GM08714 (cell line): ENCODE data around the gene DAB2.

Experiments
- H3K4me3 ChIP-seq: fragments of 200-500 bp; sonication (Bioruptor generic); 2 replicates; pipeline ENCODE4 v1.5.1; 2014; ENCODE audit warnings: mild to moderate bottlenecking, low read length, inconsistent platforms
- ZNF274 ChIP-seq: IDR thresholded peaks from 2 replicates; pipeline ENCODE4 v1.6.1; 2012; ENCODE audit warnings: mild to moderate bottlenecking, low read depth, low read length

Gene DAB2

DNA sequence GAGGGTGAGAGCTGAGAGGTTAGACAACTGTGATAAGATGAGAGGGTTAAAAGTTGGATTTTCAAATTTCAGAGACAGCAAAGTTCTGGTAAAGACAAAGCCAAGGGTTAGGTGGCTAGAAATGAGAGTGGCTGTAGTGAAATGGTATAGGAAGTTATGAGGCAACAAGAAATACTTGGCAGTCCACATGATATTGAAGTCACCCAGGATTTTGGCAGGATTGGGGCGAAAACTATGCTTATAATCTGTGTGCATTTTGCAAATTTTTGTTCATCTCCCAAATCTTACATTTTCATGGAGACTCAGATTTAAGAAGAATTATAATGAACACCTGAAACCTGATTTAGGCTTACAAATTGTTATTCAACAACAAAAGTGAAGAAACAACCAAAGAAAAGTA lies 96.0 kb downstream of the DAB2 start:
- no peak overlapping the region for H3K4me3 ChIP-seq
- no peak for TF ChIP-seq ZNF274

DNA sequence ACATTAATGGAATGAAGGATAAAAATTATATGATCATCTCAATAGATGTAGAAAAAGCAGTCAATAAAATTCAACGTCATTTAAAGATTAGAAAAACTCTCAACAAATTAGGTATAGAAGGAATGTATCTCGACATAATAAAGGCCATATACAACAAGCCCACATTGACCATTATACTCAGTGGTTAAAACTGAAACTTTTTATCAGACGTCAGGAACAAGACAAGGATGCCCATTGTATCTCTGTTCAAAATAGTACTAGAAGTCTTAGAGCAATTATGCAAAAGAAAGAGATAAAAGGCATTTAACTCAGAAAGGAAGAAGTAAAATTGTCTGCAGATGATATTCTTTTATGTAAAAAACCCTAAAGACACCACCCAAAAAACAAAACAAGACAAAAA lies 101.2 kb downstream of the DAB2 start:
- no peak for TF ChIP-seq ZNF274
- no peak overlapping the region for H3K4me3 ChIP-seq
